IgD-negative memory B cell (primary cell): Measurements from ENCODE around the gene DNAH9. TPM values are rescaled to one million over a fixed set of nuclear protein-coding genes. Genes with fewer than 3 reads are reported as not detected.
A peak's percentile ranks its signal among the peaks of the same experiment; 100 is the strongest.

Experiments used
- H3K27ac Mint-ChIP-seq, 3 donors: one replicate each; pipeline ENCODE4 v1.8.0; 2020 to 2022; ENCODE audit warnings: mild to moderate bottlenecking in 3 of 3, mixed read lengths in 3 of 3, moderate library complexity in 1 of 3
- H3K27me3 Mint-ChIP-seq: one replicate; pipeline ENCODE4 v1.8.0; 2021; ENCODE audit warnings: mixed read lengths
- H3K36me3 Mint-ChIP-seq: one replicate; pipeline ENCODE4 v1.8.0; 2020; ENCODE audit warnings: mild to moderate bottlenecking, mixed read lengths
- H3K4me1 Mint-ChIP-seq, 3 donors: one replicate each; pipeline ENCODE4 v1.8.0; 2020 to 2022; ENCODE audit warnings: mixed read lengths in 3 of 3, mild to moderate bottlenecking in 1 of 3
- H3K4me3 Mint-ChIP-seq, 4 donors: one replicate each; pipeline ENCODE4 v1.8.0; 2020 to 2022; ENCODE audit warnings: mild to moderate bottlenecking in 4 of 4, mixed read lengths in 4 of 4, moderate library complexity in 3 of 4
- H3K9me3 Mint-ChIP-seq, 3 donors: one replicate each; pipeline ENCODE4 v1.8.0; 2020 to 2021; ENCODE audit warnings: mixed read lengths in 3 of 3, mild to moderate bottlenecking in 1 of 3
- polyA plus RNA-seq: library from polyadenylated mRNA; unstranded; fragments of 300-500 nt; fragmentation: Illumina TruSeq; gene quantifications from one replicate; pipeline ENCODE4 v1.2.3, GENCODE V29; 2021

DNAH9 gene
- polyA plus RNA-seq, 1 donor from 2014 or later, result not detected

DNA sequence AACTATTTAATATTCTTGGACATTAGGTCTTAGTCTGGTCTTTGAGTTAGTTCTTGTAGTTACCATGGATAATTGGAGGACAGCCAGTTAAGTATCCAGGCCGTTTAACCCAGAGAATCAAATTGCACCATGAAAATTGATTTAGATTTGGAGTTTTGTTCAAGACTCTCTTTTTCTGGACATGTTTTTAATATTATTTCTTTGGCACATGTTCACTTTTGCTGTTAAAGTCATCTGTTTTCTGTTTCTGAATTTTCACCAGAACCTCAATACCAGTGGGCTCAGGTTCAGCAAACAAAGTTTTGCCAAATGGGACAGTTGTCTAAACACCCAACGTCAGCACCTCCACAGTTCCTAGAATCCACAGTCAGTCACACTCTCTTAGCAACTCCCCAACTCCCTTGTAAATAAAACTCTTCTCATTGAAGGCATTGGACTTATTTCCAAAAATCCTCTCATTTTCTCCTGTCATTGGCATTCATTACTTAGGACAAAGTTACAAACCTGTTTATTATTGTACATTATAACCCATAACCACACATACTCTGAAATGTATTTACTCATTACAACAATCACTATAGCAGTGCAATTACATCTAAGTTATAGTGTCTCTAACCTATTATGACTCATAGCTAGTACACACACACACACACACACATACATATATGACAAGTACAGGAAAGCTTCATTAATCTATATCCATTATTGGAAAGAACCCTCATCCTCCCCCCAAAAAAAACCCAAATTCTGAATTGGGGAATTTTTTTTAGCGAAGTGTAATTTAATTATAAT is 33.5 kb upstream of the DNAH9 start:
- Mint-ChIP-seq H3K27me3 (no peaks in the 10 kb centered on the region), H3K36me3 (peaks cover 2% of the 10 kb centered on the region), H3K27ac (no peak overlapping the region), H3K4me3 (no peak overlapping the region), H3K4me1 (no peaks in the 10 kb centered on the region), H3K9me3 (peaks cover 5 to 18% (median 7%) of the 10 kb centered on the region in 3 donors)

DNA sequence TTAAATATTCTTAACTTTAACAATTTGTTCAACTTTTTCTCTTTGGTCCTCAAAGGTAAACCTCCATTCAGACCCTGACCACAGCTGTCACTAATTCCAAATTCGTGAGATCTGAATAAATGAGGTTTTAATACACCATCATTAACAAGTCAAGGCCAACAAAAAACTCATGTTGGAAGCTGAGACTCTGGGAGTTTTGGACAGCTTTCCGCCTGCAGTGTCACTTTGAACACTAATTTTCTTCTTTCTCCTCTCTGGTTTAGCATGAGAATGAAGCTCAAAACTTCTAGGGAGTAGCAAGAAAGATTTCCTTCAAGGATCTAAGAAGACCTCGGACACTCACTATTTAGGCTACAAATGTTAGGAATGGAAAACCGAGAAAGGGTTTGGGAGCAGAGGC is 32.7 kb upstream of the DNAH9 start:
- H3K4me3 Mint-ChIP-seq, result no peak overlapping the region
- no peaks in the 10 kb centered on the region for H3K27me3 Mint-ChIP-seq
- H3K9me3 Mint-ChIP-seq, result peaks cover 5 to 23% (median 7%) of the 10 kb centered on the region in 3 donors
- H3K27ac Mint-ChIP-seq, result no peak overlapping the region
- no peaks in the 10 kb centered on the region for H3K4me1 Mint-ChIP-seq
- H3K36me3 Mint-ChIP-seq, result peaks cover 2% of the 10 kb centered on the region

DNA sequence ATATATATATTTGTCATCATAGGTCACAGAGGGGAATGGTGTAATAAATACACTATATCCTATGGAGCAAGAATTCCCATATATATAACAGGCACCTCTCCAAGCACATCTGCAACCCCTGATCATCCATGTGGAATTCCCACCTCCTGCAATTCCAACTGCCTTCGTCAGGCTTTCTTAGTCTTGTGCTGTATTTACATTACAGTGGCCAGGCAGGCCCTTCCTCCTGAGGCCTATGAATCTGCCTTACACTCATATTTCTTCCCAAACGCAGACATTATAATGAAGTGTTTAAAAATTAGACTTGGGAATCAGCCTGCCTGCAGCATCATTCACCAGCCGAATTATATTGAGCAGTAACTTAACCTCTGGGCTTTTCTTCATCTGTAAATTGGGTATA is 19.3 kb upstream of the DNAH9 start:
- Mint-ChIP-seq H3K27ac (no peak overlapping the region), H3K27me3 (no peaks in the 10 kb centered on the region), H3K36me3 (no peaks in the 10 kb centered on the region), H3K4me1 (no peaks in the 10 kb centered on the region), H3K4me3 (no peak overlapping the region), H3K9me3 (peaks cover 0 to 8% (median 4%) of the 10 kb centered on the region in 3 donors)

DNA sequence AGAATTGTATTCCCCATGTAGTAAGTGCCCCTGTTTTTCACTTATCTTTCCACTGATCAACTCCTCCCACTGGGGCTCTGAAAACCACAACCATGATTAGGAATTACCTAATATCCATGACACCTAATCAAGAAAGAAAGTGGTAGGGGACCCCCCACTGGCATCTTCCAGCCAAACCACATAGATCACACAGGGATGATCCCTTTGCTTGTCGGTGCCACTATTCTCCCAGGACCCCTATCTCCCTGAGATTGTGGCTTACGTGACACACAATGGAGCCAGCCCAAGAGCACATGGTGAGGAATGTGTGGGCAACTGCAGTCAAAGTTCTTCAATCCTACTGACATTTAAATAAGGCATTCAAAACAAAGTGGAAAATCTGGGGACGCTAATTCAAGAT is 17.6 kb upstream of the DNAH9 start:
- no peak overlapping the region for H3K4me3 Mint-ChIP-seq
- H3K4me1 Mint-ChIP-seq, result no peaks in the 10 kb centered on the region
- peaks cover 0 to 4% (median 4%) of the 10 kb centered on the region in 3 donors for H3K9me3 Mint-ChIP-seq
- H3K27ac Mint-ChIP-seq, result no peak overlapping the region
- H3K27me3 Mint-ChIP-seq, result no peaks in the 10 kb centered on the region
- H3K36me3 Mint-ChIP-seq, result no peaks in the 10 kb centered on the region

DNA sequence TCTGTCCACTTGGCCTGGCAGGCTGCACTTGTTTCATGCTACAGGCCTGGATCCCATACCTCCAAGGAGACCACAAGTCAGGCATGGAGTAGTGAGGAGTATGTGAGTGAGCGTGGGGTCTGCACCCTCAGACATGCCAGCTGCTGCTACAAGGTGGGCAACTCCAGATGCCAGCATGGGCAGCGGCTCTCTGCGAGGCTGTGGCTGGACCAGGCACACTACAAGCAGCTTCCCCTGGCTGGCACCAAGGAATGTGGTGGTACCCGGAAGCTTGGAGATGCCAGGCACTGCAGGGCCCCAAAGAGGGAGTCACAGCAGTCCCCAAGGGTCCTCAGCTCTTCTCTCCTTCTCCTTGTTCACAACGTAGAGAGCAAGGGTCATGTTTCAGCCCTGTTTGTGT is 16.1 kb upstream of the DNAH9 start:
- Mint-ChIP-seq H3K36me3 (peaks cover 2% of the 10 kb centered on the region), H3K27me3 (no peaks in the 10 kb centered on the region), H3K4me3 (no peak overlapping the region), H3K9me3 (peaks cover 0 to 4% (median 2%) of the 10 kb centered on the region in 3 donors), H3K4me1 (no peaks in the 10 kb centered on the region), H3K27ac (no peak overlapping the region)

DNA sequence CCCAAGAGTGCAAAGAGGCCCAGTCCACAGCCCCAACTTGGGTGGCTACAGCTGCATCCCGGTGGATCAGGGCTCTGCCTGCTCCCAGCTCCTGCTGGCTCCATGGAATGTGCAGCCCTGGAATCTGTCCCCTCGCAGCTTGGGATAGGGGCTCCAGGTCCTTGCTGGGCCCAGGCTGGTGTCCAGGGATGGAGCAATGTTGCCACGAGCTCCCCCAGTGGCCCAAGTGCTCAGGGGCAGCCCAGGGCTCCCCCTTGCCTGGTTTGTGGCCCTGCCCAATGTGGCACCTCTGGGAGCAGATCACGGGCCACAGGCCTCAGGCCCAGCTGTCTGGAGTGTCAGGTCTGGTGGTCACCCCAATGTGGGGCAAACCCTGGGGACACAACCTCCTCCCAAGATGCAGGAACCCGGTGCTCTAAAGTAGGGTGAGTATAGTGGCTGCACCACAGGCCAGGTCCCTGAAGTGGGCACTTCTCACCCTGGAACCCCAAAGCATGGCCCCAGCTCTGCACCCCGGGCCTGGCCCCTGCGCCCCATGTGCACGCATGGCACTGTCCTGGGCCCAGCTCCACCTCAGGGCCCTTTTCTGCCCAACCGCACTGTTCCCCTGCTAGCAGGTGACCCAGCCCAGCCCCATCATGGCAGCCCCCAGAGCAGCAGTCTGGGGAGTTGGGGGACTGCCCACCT is 14.8 kb upstream of the DNAH9 start:
- Mint-ChIP-seq H3K36me3 (peaks cover 2% of the 10 kb centered on the region), H3K27ac (no peak overlapping the region), H3K9me3 (peaks cover 3 to 4% (median 4%) of the 10 kb centered on the region in 3 donors), H3K27me3 (no peaks in the 10 kb centered on the region), H3K4me3 (no peak overlapping the region), H3K4me1 (no peaks in the 10 kb centered on the region)

DNA sequence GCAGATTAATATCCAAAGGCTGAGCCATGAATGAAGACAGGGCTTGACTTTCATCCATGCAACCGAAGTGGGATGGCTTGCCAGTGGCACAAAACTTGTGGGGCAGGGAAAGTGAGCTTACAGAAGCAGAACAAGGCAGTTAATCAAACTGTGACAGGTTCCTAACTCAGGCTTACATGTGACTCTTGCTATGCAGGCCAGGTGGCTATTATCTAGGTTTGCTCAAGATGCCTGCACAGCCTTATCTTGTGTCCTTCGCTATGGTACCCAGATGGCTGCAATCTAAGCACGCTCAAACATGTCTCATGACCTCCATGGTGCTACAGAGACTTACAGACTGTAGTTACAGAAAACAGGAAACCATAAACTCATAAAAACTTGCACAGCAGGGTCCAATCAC is 8.6 kb upstream of the DNAH9 start:
- H3K27me3 Mint-ChIP-seq, result no peaks in the 10 kb centered on the region
- peaks cover 2% of the 10 kb centered on the region for H3K36me3 Mint-ChIP-seq
- peak overlapping the region in 1 of 3 donors; percentile 41 for H3K27ac Mint-ChIP-seq
- peaks cover 5 to 15% (median 8%) of the 10 kb centered on the region in 3 donors for H3K9me3 Mint-ChIP-seq
- no peaks in the 10 kb centered on the region for H3K4me1 Mint-ChIP-seq
- no peak overlapping the region for H3K4me3 Mint-ChIP-seq

DNA sequence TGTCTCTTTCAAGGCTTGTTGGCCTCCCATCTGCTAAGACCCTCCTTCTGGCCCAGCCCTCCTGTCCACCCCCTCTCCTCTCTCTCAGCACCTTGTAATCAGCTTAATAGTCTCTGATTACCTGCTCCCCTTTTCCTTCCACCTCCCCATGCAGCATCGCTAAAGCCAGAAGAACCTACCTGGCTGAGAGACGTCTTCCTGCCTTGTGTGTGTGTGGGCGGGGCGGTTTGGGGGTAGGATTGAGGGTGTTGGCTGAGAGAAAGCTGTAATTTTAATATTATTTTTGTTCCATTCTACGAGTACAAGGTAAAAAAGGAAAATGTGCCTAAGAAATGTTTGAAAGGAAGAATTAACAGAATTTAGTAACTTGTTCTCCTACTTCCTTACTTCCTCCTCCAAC is 3.4 kb downstream of the DNAH9 start:
- H3K36me3 Mint-ChIP-seq, result no peaks in the 10 kb centered on the region
- no peak overlapping the region for H3K27ac Mint-ChIP-seq
- no peaks in the 10 kb centered on the region for H3K27me3 Mint-ChIP-seq
- H3K4me1 Mint-ChIP-seq, result peaks cover 0 to 2% (median 1%) of the 10 kb centered on the region in 3 donors
- no peak overlapping the region for H3K4me3 Mint-ChIP-seq
- peaks cover 0 to 2% (median 2%) of the 10 kb centered on the region in 3 donors for H3K9me3 Mint-ChIP-seq

DNA sequence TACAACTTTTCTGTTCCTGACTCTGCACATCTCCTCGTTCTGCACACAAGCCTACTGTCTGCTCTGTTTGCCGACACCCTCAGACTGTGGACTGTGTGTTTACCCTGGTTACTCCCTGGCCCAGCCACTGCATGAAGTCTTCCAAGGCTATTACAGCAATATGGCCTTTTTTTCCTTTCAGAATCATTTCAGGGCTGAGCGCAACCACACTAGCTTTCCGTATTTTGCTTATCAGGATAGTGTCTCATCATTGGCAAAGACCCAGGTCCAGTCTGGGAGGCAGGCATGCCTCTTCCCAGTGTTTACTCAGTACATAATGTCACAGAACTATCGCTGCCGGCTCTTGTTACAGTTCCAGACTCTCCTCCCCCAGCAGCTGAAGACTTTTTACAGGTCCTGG is 10.1 kb downstream of the DNAH9 start:
- Mint-ChIP-seq H3K9me3 (peaks cover 0 to 2% (median 0%) of the 10 kb centered on the region in 3 donors), H3K27ac (no peak overlapping the region), H3K27me3 (no peaks in the 10 kb centered on the region), H3K4me3 (no peak overlapping the region), H3K4me1 (no peaks in the 10 kb centered on the region), H3K36me3 (no peaks in the 10 kb centered on the region)

DNA sequence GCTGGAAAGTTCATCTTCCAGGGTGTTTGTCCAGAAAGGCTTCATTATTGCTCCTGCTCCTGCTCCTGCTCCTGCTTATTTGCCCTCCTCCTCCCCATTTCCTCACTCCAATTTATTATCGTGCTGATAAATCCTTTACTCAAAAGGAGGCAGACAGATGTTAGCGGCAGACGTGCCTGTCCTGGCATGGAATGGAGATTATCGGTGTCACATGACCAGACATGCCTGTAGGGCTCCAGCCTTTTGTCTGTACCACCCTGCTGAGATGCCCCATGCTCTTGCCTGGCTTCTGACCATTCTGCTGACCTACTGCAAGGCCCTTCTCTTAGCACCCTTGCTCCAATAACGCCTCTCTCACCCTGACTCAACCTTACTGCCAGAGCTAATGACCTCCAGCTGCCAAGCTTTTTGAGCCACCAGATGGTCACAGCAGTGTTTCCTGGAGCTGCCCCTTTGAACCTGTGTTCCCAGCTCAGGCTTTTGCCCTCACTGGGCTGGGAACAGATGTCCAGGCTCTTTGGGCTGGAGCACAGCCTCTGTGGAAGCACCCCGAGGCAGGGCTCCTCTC is 12.8 kb downstream of the DNAH9 start:
- Mint-ChIP-seq H3K9me3 (peaks cover 0 to 2% (median 0%) of the 10 kb centered on the region in 3 donors), H3K27me3 (peaks cover 2% of the 10 kb centered on the region), H3K36me3 (no peaks in the 10 kb centered on the region), H3K27ac (no peak overlapping the region), H3K4me3 (no peak overlapping the region), H3K4me1 (no peaks in the 10 kb centered on the region)

DNA sequence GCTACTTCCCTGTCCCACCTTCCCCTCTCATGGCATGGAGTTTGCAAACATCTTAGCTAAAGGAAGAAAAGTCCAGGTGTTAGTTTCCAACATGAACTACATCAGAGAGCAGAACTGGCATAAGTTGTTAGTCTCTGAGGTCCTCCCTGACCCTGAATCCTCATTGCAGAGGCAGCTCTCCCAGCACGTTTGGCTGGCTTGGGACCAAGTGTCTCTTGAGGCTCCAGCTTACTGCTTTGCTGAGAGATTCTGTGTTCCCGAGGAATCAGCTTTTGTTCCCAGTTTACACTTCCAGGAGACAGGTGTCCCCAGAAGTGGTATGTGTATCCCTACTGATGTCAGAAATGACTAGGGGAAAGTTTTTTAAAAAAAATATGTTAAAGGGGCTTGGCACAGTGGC is 14.7 kb downstream of the DNAH9 start:
- Mint-ChIP-seq H3K27ac (no peak overlapping the region), H3K4me3 (no peak overlapping the region), H3K27me3 (peaks cover 2% of the 10 kb centered on the region), H3K36me3 (no peaks in the 10 kb centered on the region), H3K9me3 (peaks cover 0 to 2% (median 0%) of the 10 kb centered on the region in 3 donors), H3K4me1 (no peaks in the 10 kb centered on the region)

DNA sequence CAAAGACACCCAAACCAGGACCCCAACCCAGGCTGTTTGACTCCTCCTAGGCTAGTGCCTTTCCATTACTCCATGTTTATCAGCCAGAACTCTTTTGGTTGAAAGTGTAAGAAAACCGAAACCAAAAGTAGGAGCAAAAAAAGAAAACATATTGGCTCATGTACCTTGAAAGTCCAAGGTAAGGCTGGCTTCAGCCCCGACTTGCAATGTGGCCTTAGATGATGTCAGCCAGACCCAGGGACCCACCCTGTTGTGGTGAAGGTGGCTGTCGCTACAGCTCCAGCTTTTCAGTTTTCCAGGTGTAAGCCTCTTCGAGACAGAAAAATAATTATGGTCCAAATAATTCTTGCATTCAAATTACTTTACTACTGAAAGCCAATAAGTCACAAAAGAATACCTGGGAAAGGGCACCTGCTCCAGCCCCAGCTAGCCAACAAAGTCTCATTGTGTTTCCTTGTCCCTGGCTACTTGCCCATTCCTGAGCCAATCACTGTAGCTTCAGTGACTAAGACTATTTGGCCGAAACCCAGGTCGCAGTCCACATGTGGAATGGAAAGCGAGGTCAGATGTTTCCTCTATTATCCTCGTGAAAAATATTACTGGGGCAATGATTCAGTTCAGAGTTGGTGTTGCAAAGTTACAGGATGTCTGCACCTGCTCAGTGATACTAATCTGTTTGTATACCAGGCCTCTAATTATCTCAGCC is 20.7 kb downstream of the DNAH9 start:
- peaks cover 0 to 8% (median 3%) of the 10 kb centered on the region in 3 donors for H3K9me3 Mint-ChIP-seq
- H3K27ac Mint-ChIP-seq, result no peak overlapping the region
- H3K27me3 Mint-ChIP-seq, result peaks cover 2% of the 10 kb centered on the region
- no peaks in the 10 kb centered on the region for H3K4me1 Mint-ChIP-seq
- H3K4me3 Mint-ChIP-seq, result no peak overlapping the region
- H3K36me3 Mint-ChIP-seq, result no peaks in the 10 kb centered on the region

DNA sequence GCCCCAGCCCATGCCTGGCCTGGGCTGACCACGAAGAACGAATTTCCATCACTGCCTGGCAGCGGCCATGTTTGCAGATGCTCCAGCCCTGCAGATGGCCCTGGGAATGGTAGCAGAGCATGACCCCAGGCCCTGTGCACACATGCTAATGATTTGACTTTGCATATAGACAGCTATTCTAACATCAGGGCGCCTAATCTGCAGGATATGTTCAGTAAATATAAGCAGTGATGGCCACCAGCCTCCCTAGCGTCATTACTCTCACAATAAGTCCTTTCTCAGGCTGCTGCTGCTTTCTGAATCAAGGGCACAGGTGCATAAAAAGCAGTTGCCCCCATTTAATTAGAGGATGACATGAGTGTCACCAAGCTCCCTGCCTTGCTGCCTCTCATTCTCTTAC is 24.2 kb downstream of the DNAH9 start:
- peaks cover 3 to 11% (median 6%) of the 10 kb centered on the region in 3 donors for H3K9me3 Mint-ChIP-seq
- no peaks in the 10 kb centered on the region for H3K4me1 Mint-ChIP-seq
- no peaks in the 10 kb centered on the region for H3K27me3 Mint-ChIP-seq
- H3K36me3 Mint-ChIP-seq, result no peaks in the 10 kb centered on the region
- no peak overlapping the region for H3K4me3 Mint-ChIP-seq
- no peak overlapping the region for H3K27ac Mint-ChIP-seq

DNA sequence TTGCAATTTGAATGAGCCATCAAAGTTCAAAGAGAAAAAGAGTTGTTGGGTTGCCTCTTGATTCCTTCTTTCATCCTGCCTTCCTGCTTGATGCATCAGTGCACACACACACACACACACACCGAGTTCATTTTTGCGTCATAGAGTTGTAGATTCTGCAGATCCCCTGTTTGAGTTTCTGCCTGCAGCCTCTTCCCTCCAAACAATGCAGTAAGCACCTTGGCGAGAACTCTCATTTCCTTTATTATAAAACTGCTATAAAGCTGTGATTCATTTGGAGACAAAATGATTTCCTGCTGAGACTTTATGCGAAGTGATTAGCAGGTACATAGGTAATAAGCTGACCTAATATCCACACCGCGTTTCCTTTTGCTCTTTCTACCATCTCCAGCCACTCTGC is 26.7 kb downstream of the DNAH9 start:
- Mint-ChIP-seq H3K9me3 (peaks cover 3 to 7% (median 6%) of the 10 kb centered on the region in 3 donors), H3K36me3 (no peaks in the 10 kb centered on the region), H3K4me3 (no peak overlapping the region), H3K4me1 (no peaks in the 10 kb centered on the region), H3K27ac (no peak overlapping the region), H3K27me3 (no peaks in the 10 kb centered on the region)

DNA sequence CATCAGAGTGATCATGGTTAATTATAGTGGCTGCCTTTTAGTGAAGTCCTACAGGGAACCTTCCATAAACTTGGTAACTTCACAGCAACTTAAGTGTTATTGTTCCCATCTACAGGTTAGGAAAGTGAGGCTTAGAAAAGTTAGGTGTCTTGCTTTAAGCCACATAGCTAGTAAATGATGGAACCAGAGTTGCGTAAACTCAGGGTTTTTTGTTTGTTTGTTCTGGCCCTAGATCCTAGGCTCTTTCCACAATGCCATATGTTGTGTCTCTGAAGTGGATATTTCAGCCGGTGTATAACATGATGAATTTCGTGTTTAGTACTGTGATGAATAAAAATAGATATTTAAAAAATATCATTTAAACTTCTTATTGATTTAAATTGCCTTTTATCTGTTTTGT is 27.6 kb downstream of the DNAH9 start:
- no peak overlapping the region for H3K4me3 Mint-ChIP-seq
- no peaks in the 10 kb centered on the region for H3K4me1 Mint-ChIP-seq
- H3K36me3 Mint-ChIP-seq, result no peaks in the 10 kb centered on the region
- no peak overlapping the region for H3K27ac Mint-ChIP-seq
- H3K27me3 Mint-ChIP-seq, result no peaks in the 10 kb centered on the region
- peaks cover 3 to 7% (median 6%) of the 10 kb centered on the region in 3 donors for H3K9me3 Mint-ChIP-seq
